GM12878 (cell line): ENCODE results near the gene RARRES2. TPM values are rescaled to one million over a fixed set of nuclear protein-coding genes. Genes with fewer than 3 reads are reported as not detected.

ENCODE experiments used
- CREM ChIP-seq: IDR thresholded peaks from 2 replicates; pipeline ENCODE4 v1.6.1; 2014; ENCODE audit warnings: antibody characterized with exemption, low read depth
- CUX1 ChIP-seq: IDR thresholded peaks from 2 replicates; pipeline ENCODE4 v1.6.1; 2012; ENCODE audit warnings: improper control_type of control experiment, low read depth, low read length; ENCODE audit not compliant: insufficient replicate concordance
- MTA3 ChIP-seq: IDR thresholded peaks from 2 replicates; pipeline ENCODE4 v1.6.1; 2012; ENCODE audit warnings: low read length, inconsistent platforms, borderline replicate concordance
- POLR2AphosphoS5 ChIP-seq: IDR thresholded peaks from 2 replicates; pipeline ENCODE4 v1.6.1; 2011; ENCODE audit warnings: mild to moderate bottlenecking, low read length, inconsistent platforms
- RAD21 ChIP-seq: IDR thresholded peaks from 2 replicates; pipeline ENCODE4 v1.6.1; 2011; ENCODE audit warnings: mild to moderate bottlenecking, low read depth, low read length, moderate library complexity; ENCODE audit not compliant: insufficient read depth
- RCOR1 ChIP-seq: conservative IDR thresholded peaks from 2 replicates; pipeline ENCODE4 v1.6.1; 2012; ENCODE audit warnings: low read depth, low read length, improper control_type of control experiment
- SPI1 ChIP-seq: IDR thresholded peaks from 2 replicates; pipeline ENCODE4 v1.6.1; 2011; ENCODE audit warnings: low read depth, mild to moderate bottlenecking, low read length, moderate library complexity, borderline replicate concordance; ENCODE audit not compliant: insufficient read depth
- SRF ChIP-seq, 2 experiments: IDR thresholded peaks; 2 replicates each; pipeline ENCODE4 v1.6.1; 2011; ENCODE audit warnings: low read depth in 2 of 2, low read length in 2 of 2, mild to moderate bottlenecking in 1 of 2, moderate library complexity in 1 of 2
- TCF7 ChIP-seq: IDR thresholded peaks from 2 replicates; pipeline ENCODE4 v1.6.1; 2014; ENCODE audit warnings: antibody characterized with exemption, borderline replicate concordance
- WRNIP1 ChIP-seq: IDR thresholded peaks from 2 replicates; pipeline ENCODE4 v1.6.1; 2011; ENCODE audit warnings: low read depth, low read length, improper control_type of control experiment, borderline replicate concordance
- ZNF592 ChIP-seq: fragments of 450-650 bp; IDR thresholded peaks from 2 replicates; pipeline ENCODE4 v1.6.1; 2017; ENCODE audit warnings: mild to moderate bottlenecking, moderate library complexity
- polyA plus RNA-seq, 11 experiments: library from polyadenylated mRNA; depleted of rRNA in 4 of 11; unstranded in 6 of 11; stranded (reverse) in 5 of 11; fragments of >200 nt; fragmentation: Nextera tagmentation in 4 of 11; fragmentation: Illumina TruSeq in 1 of 11; extraction: Ambion mirVana in 4 of 11; extraction: Trizol in 1 of 11; gene quantifications; 1 replicate in 1 of 11; 2 replicates in 10 of 11; pipeline versions ENCODE4 v1.2.1 to v1.2.3, GENCODE V29; 2011 to 2016; ENCODE audit warnings: inconsistent platforms in 2 of 11, missing spikeins in 2 of 11, low read depth in 1 of 11
- total RNA-seq, 4 experiments: library from RNA; depleted of rRNA in 3 of 4; stranded (reverse); fragments of >200 nt in 3 of 4; fragmentation: Illumina TruSeq in 1 of 4; extraction: Trizol in 1 of 4; gene quantifications; 2 replicates each; pipeline versions ENCODE4 v1.2.1 to v1.2.3, GENCODE V29; 2013 to 2021
- TF ChIP-seq, protein P1 (sequence below): IDR thresholded peaks from 2 replicates; pipeline ENCODE4 v1.6.1; 2012; ENCODE audit warnings: mild to moderate bottlenecking, low read depth, low read length
- TF ChIP-seq, protein P2 (sequence below): fragments of 450-650 bp; IDR thresholded peaks from 2 replicates; pipeline ENCODE4 v1.6.1; 2017; ENCODE audit warnings: mild to moderate bottlenecking, low read depth, inconsistent platforms; ENCODE audit not compliant: poor library complexity, severe bottlenecking

The RARRES2 gene
- total and polyA plus RNA-seq, 10 of the 15 experiments (the other 5 are each of a cell fraction or from before 2014, with no cell fraction given): 0.13 to 2.2 (median 0.40) TPM; not detected in 3

DNA sequence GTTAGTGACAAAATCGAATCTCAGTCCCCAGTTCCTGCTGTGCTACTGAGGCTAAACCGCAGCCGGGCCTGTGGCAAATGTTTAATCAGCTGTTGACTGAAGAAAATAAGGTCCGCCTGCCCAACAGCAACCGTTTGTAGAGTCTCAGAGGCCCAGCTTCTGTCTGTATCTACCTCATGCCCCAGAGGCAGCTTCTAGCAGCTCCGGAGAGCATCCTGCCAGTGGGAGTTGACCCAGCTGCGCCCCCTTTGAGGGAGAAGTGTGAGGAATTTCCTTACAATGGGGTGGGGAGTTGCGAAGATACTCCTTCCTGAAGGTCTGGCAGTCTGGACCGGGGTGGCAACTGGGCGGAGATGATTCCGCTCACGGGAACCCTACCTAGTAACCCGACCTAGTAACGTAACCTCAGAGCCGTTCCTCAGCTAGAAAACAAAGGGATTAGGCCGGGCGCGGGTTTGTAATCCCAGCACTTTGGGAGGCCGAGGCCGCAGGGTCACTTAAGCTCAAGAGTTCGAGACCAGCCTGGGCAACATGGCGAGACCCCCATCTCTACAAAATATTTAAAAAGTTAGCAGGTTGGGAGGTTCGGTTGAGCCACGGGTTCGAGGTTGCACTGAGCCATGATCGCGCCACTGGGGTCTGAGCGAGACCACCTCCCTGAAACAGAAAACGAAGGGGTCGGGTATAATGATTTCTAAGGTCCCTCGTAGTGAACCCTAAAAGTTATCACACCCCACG is 36.9 kb upstream of the RARRES2 start (continued):
- TF ChIP-seq, protein P1, sequence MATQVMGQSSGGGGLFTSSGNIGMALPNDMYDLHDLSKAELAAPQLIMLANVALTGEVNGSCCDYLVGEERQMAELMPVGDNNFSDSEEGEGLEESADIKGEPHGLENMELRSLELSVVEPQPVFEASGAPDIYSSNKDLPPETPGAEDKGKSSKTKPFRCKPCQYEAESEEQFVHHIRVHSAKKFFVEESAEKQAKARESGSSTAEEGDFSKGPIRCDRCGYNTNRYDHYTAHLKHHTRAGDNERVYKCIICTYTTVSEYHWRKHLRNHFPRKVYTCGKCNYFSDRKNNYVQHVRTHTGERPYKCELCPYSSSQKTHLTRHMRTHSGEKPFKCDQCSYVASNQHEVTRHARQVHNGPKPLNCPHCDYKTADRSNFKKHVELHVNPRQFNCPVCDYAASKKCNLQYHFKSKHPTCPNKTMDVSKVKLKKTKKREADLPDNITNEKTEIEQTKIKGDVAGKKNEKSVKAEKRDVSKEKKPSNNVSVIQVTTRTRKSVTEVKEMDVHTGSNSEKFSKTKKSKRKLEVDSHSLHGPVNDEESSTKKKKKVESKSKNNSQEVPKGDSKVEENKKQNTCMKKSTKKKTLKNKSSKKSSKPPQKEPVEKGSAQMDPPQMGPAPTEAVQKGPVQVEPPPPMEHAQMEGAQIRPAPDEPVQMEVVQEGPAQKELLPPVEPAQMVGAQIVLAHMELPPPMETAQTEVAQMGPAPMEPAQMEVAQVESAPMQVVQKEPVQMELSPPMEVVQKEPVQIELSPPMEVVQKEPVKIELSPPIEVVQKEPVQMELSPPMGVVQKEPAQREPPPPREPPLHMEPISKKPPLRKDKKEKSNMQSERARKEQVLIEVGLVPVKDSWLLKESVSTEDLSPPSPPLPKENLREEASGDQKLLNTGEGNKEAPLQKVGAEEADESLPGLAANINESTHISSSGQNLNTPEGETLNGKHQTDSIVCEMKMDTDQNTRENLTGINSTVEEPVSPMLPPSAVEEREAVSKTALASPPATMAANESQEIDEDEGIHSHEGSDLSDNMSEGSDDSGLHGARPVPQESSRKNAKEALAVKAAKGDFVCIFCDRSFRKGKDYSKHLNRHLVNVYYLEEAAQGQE: no peak
- TF ChIP-seq RCOR1: no peak
- TF ChIP-seq RAD21: no peak
- TF ChIP-seq, protein P2, sequence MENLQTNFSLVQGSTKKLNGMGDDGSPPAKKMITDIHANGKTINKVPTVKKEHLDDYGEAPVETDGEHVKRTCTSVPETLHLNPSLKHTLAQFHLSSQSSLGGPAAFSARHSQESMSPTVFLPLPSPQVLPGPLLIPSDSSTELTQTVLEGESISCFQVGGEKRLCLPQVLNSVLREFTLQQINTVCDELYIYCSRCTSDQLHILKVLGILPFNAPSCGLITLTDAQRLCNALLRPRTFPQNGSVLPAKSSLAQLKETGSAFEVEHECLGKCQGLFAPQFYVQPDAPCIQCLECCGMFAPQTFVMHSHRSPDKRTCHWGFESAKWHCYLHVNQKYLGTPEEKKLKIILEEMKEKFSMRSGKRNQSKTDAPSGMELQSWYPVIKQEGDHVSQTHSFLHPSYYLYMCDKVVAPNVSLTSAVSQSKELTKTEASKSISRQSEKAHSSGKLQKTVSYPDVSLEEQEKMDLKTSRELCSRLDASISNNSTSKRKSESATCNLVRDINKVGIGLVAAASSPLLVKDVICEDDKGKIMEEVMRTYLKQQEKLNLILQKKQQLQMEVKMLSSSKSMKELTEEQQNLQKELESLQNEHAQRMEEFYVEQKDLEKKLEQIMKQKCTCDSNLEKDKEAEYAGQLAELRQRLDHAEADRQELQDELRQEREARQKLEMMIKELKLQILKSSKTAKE: peak; percentile 51
- TF ChIP-seq WRNIP1: no peak
- TF ChIP-seq POLR2AphosphoS5: 0 out of 2 replicates have a peak, but pooled peaks have one; percentile 43
- 0 out of 2 replicates have a peak, but pooled peaks have one; percentile 8 for TF ChIP-seq CREM
- no peak for TF ChIP-seq TCF7
- TF ChIP-seq SPI1: peak; percentile 23; the same call in 1 of the 2 replicates
- TF ChIP-seq CUX1: no peak
- no peak for TF ChIP-seq MTA3
- no peak for TF ChIP-seq ZNF592
- TF ChIP-seq SRF (IDR thresholded peaks at IDR 0.05; ENCODE audit: low read depth in 2 of 2, low read length in 2 of 2): no peak
